Measurements from ENCODE around the gene RBMX2.
"Not testable (repeated sequence)": the region's sequence is repeated elsewhere in the genome, so short reads cannot be mapped to it uniquely, and the experiment has no call there.

Gene RBMX2

DNA sequence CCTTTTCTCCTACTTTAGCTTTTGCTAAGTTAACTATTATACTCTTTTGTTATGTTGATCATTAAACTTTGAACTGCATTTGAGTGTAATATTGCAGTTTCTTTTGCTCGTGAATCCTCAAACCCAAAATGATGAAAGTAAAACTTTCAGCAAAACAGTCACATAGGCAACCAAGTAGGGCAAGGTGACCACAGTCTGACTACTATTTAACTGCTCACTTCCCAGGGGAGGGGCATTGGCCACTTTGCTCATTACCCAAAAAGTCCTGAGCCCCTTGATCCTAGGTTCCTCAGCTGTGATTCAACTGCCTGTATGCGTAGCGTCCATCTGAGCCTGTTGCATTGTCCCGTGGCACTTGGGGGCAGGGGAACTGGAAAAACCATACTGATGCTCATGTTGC is 17.0 kb downstream of the RBMX2 start:
- Mint-ChIP-seq H3K36me3 (peaks cover 7% of the 10 kb centered on the region), H3K27ac (no peak overlapping the region), H3K27me3 (no peaks in the 10 kb centered on the region), H3K4me1 (no peaks in the 10 kb centered on the region), H3K9me3 (no peaks in the 10 kb centered on the region), H3K4me3 (no peak overlapping the region)
- no peak for DNase-seq
- CTCF ChIA-PET = no interaction called here

DNA sequence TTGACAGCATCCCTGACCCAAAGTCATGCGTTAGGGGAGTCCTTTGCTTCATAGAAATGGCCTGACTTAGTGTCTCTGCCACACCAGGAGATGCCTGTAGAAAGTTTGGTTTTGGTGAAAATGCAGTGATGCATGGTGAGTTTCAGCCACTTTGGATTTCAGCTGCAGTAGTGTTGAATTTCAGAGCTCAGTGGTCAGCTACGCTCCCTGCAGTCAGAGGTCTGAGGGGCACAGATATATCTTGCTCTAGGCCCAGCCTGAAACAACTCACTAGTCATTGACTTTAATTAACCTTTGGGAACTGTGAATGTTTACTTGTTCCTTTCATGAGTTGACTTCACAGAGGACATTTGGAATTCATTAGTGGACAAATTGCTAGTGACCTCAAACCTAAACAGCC is 17.5 kb downstream of the RBMX2 start:
- no peaks in the 10 kb centered on the region for H3K27me3 Mint-ChIP-seq
- peaks cover 5% of the 10 kb centered on the region for H3K36me3 Mint-ChIP-seq
- H3K9me3 Mint-ChIP-seq = no peaks in the 10 kb centered on the region
- H3K4me3 Mint-ChIP-seq = no peak overlapping the region
- no peak for DNase-seq
- H3K27ac Mint-ChIP-seq = no peak overlapping the region
- no peaks in the 10 kb centered on the region for H3K4me1 Mint-ChIP-seq
- CTCF ChIA-PET = no interaction called here

DNA sequence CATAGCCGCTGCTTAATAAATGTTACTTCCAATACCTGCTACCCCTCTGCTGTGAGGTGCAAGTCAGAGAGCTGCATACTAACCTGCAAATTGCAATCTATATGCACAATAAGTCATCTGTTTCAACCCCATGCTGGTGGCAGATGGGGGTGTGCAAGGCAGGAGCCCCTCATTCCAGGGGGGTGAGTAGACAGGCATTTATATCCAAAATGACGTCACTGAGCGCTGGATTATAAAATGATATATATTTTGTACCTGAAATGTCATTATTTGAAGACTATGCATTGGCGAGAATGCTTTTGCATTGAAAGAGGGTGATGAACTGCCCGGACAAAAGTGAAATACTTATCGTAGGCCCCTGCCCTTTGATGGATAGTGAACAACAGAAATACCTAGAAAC is 24.7 kb downstream of the RBMX2 start:
- H3K27ac Mint-ChIP-seq = no peak overlapping the region
- no peaks in the 10 kb centered on the region for H3K27me3 Mint-ChIP-seq
- H3K9me3 Mint-ChIP-seq = peaks cover 5% of the 10 kb centered on the region
- DNase-seq = no peak
- no peaks in the 10 kb centered on the region for H3K4me1 Mint-ChIP-seq
- CTCF ChIA-PET = no interaction called here
- no peaks in the 10 kb centered on the region for H3K36me3 Mint-ChIP-seq
- H3K4me3 Mint-ChIP-seq = no peak overlapping the region

DNA sequence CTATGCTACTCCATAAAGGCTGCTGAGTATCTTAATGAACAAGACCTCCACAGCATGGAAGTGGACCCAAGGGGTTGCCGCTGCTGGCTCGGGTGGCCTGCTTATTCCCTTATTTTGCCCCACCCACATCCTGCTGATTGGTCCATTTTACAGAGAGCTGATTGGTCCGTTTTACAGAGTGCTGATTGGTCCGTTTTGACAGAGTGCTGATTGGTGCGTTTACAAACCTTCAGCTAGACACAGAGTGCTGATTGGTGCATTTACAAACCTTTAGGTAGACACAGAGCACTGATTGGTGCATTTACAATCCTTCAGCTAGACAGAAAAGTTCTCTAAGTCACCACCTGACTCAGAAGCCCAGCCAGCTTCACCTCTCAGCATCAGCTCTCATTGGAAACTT is 27.4 kb downstream of the RBMX2 start:
- H3K4me1 Mint-ChIP-seq, H3K27ac Mint-ChIP-seq, DNase-seq, H3K9me3 Mint-ChIP-seq, H3K4me3 Mint-ChIP-seq, CTCF ChIA-PET, H3K36me3 Mint-ChIP-seq, H3K27me3 Mint-ChIP-seq: not testable (repeated sequence)

DNA sequence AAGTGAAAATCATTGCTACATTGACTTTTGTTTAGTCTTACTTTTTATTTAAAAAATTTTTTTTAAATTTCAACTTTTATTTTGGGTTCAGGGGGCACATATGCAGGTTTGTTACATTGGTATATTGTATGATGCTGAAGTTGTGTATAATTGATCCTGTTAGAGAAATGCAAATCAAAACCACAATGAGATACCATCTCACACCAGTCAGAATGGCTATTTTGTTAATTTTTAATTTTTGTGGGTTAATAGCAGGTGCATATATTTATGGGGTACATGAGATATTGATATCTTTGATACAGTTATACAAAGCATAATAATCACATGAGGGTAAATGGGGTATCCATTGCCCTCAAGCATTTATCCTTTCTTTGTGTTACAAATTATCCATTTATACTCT is 34.1 kb downstream of the RBMX2 start:
- H3K4me1 Mint-ChIP-seq = no peaks in the 10 kb centered on the region
- H3K27me3 Mint-ChIP-seq = no peaks in the 10 kb centered on the region
- no peak for DNase-seq

DNA sequence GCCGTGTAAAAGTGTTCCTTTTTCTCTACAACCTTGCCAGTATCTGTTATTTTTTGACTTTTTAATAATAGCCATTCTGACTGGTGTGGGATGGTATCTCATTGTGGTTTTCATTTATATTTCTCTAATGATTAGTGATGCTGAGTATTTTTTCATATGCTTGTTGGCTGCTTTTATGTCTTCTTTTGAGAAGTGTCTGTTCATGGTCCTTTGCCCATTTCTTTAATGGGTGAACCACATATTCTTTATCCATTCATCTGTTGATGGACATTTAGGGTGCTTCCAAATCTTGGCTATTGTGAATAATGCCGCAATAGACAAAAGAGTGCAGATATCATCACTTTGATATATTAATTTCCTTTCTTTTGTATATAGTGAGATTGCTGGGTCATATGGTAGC is 36.2 kb downstream of the RBMX2 start:
- not testable (repeated sequence) for H3K36me3 Mint-ChIP-seq

More for the DNA sequence above, 34.1 kb downstream of the RBMX2 start:
- Mint-ChIP-seq H3K9me3 (no peaks in the 10 kb centered on the region), H3K27ac (no peak overlapping the region), H3K36me3 (no peaks in the 10 kb centered on the region), H3K4me3 (no peak overlapping the region)
- CTCF ChIA-PET = no interaction called here

DNA sequence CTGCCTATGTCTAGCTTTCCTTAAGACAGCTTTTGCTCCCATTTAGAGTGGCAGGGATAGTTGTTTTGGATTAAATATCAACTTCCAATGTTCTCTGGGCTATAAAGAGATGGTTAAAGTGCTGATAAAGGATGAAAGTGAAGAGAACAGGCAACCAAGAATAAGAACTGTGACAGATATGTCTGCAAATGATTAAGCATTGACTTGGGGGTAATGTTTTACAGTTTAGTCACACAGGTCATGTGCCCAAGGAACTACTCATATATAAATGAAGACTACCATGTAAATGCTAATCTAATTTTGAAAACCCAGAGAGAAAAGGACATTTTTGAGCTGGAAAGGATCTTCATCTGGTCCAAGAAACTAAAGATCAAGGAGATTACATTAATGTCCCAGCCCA is 42.1 kb downstream of the RBMX2 start:
- DNase-seq = no peak
- CTCF ChIA-PET = no interaction called here
- Mint-ChIP-seq H3K9me3 (no peaks in the 10 kb centered on the region), H3K27me3 (no peaks in the 10 kb centered on the region), H3K36me3 (no peaks in the 10 kb centered on the region), H3K4me3 (no peak overlapping the region), H3K4me1 (no peaks in the 10 kb centered on the region), H3K27ac (no peak overlapping the region)

More for the DNA sequence above, 36.2 kb downstream of the RBMX2 start:
- DNase-seq, H3K27me3 Mint-ChIP-seq, H3K9me3 Mint-ChIP-seq, H3K4me3 Mint-ChIP-seq, CTCF ChIA-PET, H3K4me1 Mint-ChIP-seq, H3K27ac Mint-ChIP-seq: not testable (repeated sequence)

DNA sequence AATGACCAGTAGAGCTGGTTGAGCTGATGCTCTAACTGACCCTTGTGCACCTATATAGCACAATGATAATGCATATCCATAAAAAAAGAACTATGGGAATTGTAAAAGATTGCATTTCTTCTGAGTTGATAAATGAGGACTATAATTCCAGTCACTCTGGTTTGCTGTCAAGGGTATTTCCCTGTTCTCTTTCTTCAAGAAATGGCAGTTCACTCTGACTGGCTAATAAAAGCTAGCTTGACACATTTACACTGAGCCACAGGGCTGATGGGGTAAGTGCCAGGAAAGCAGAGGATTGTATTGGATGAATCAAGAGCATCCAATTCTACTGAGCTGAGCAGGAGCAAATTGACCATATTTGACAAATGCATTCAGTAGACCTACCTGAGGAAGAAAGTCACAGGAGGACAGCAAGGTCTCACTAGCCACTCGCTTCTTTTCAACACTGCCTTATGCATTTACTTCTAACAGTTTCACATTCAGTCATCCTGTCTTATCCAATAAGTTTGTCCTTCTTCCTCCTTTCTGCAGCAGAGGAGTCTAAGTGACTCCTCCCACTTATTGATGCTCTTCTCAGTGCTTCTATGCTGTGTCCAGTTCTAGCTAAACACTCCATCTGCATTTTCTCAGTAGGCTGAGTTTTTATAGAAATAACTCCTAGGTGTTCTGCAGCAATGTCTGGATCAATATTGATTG is 43.0 kb downstream of the RBMX2 start:
- H3K36me3 Mint-ChIP-seq = no peaks in the 10 kb centered on the region
- H3K27ac Mint-ChIP-seq = no peak overlapping the region
- no peaks in the 10 kb centered on the region for H3K27me3 Mint-ChIP-seq
- no peak overlapping the region for H3K4me3 Mint-ChIP-seq
- no peaks in the 10 kb centered on the region for H3K9me3 Mint-ChIP-seq
- CTCF ChIA-PET = no interaction called here
- H3K4me1 Mint-ChIP-seq = no peaks in the 10 kb centered on the region
- DNase-seq = no peak

DNA sequence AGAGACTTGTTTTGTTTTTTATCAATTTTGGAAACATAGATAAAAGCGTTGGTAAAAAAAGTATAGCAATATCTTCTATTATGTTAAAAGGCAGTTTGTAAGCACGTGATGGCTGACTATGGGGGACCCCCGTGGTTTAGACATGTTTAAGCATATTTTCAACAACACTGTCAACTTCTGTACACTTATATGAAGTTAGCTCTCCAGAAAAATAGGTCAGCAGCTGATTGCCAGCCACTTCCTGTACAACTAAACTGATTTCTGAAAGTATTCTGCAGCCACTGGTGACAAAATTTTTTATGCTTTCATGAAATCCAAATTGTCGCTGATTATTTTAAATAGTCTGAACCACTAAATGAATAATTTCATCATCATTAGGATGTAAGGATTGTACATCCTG is 45.2 kb downstream of the RBMX2 start:
- no peak overlapping the region for H3K4me3 Mint-ChIP-seq
- CTCF ChIA-PET = no interaction called here
- DNase-seq = no peak
- no peaks in the 10 kb centered on the region for H3K36me3 Mint-ChIP-seq
- no peak overlapping the region for H3K27ac Mint-ChIP-seq
- H3K27me3 Mint-ChIP-seq = no peaks in the 10 kb centered on the region
- no peaks in the 10 kb centered on the region for H3K4me1 Mint-ChIP-seq
- H3K9me3 Mint-ChIP-seq = no peaks in the 10 kb centered on the region
